ENCODE data around the gene PLA2G10. TPM values are rescaled to one million over a fixed set of nuclear protein-coding genes. Genes with fewer than 3 reads are reported as not detected.
"Not testable (repeated sequence)": the region's sequence is repeated elsewhere in the genome, so short reads cannot be mapped to it uniquely, and the experiment has no call there.

PLA2G10 gene
- total RNA-seq, 4 donors from 2014 or later: not detected

DNA sequence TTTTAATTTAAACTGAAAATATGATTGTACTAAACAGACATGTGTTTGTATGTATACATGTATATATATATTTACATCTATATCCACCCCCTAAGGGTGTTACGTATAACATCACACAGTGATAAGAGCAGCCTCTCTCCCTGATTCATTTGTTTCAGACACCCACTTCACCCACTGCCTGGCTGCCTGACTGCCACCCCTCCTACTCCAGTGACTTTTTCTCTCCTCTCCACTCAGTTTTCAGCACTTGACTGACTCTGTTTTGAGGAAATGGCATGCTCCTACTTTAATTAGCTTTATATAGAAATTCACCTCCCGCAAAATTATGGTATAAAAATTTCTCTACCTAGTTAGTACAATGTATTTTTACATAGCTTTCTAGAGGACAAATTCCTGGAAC, 41.4 kb downstream of the PLA2G10 start:
- DNase-seq (ENCODE audit: low spot score in 2 of 2): no peak
- 92 to 94% methylated on average over 2 of the region's 2 CpGs for WGBS, 2 donors
- H3K4me3 ChIP-seq (ENCODE audit: low read depth, poor library complexity, severe bottlenecking): no peak overlapping the region
- intact Hi-C loops (cut with DNase I; ENCODE audit: low total_unique reads): no loop called here
- TF ChIP-seq, protein P1, sequence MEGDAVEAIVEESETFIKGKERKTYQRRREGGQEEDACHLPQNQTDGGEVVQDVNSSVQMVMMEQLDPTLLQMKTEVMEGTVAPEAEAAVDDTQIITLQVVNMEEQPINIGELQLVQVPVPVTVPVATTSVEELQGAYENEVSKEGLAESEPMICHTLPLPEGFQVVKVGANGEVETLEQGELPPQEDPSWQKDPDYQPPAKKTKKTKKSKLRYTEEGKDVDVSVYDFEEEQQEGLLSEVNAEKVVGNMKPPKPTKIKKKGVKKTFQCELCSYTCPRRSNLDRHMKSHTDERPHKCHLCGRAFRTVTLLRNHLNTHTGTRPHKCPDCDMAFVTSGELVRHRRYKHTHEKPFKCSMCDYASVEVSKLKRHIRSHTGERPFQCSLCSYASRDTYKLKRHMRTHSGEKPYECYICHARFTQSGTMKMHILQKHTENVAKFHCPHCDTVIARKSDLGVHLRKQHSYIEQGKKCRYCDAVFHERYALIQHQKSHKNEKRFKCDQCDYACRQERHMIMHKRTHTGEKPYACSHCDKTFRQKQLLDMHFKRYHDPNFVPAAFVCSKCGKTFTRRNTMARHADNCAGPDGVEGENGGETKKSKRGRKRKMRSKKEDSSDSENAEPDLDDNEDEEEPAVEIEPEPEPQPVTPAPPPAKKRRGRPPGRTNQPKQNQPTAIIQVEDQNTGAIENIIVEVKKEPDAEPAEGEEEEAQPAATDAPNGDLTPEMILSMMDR (IDR thresholded peaks at IDR 0.05): no peak
- TF ChIP-seq POLR2A (IDR thresholded peaks at IDR 0.05): no peak

DNA sequence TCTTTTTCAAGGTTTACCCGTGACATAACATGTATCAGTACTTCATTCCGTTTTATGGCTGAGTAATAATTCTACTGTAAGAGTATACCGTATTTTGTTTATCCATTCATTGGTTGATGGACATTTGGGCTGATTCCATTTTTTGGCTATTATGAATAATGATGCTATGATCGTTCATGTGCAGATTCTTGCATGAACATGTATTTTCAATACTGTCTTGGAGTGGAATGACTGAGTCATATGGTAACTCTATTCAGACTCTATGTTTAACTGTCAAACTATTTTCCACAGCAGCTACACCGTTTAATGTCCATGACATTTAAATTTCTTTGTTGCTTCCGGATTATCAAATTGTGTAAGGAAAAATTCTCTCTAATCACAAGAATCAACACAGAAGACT, 43.5 kb downstream of the PLA2G10 start:
- no peak overlapping the region for H3K4me3 ChIP-seq (ENCODE audit: low read depth, poor library complexity, severe bottlenecking)
- 56 to 61% methylated on average over 6 of the region's 6 CpGs for WGBS, 2 donors
- TF ChIP-seq, protein P1 (IDR thresholded peaks at IDR 0.05): no peak
- TF ChIP-seq POLR2A (IDR thresholded peaks at IDR 0.05): no peak
- intact Hi-C loops (cut with DNase I; ENCODE audit: low total_unique reads): no loop called here
- DNase-seq (ENCODE audit: low spot score in 2 of 2): no peak

DNA sequence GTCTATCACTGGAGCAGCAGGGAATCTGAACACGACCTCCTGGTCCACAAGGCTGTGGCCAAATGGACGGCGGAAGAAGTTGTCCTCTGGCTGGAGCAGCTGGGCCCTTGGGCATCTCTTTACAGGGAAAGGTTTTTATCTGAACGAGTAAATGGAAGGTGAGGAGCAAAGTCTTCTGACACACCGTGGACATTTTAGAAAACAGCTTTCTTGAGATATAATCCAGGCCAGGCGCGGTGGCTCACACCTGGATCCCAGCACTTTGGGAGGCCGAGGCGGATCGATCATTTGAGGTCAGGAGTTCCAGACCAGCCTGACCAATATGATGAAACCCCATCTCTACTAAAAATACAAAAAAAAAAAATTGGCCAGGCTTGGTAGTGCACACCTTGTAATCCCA, 44.3 kb downstream of the PLA2G10 start:
- H3K4me3 ChIP-seq (ENCODE audit: low read depth, poor library complexity, severe bottlenecking): no peak overlapping the region
- intact Hi-C loops (cut with DNase I; ENCODE audit: low total_unique reads): no loop called here
- DNase-seq (ENCODE audit: low spot score in 2 of 2): no peak
- no peak for TF ChIP-seq POLR2A (IDR thresholded peaks at IDR 0.05)
- TF ChIP-seq, protein P1 (IDR thresholded peaks at IDR 0.05): no peak
- 97 to 98% methylated on average over 10 of the region's 10 CpGs for WGBS, 2 donors

DNA sequence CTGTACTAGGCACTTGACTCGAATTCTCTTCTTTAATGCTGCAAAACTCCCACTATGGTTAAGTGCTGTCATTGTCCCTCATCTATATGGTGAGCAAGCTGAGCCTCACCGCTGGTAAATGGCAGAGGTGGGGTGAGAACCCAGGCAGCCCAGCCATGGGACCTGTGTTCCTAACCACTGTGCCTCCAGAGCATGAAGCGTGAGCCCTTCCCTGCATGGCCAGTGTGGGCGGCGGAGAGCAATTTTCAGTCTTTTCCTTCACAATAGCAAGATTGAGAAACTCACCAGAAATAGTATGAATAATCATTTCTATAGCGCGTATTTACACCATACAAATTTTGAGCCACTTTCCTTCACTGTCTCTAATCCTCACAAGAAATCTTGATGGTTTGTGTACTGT, 52.2 kb downstream of the PLA2G10 start:
- no peak for TF ChIP-seq POLR2A (IDR thresholded peaks at IDR 0.05)
- TF ChIP-seq, protein P1 (IDR thresholded peaks at IDR 0.05): no peak
- DNase-seq (ENCODE audit: low spot score in 2 of 2): no peak
- intact Hi-C loops (cut with DNase I; ENCODE audit: low total_unique reads): no loop called here
- WGBS, 2 donors: 94% methylated on average over 7 of the region's 7 CpGs
- H3K4me3 ChIP-seq (ENCODE audit: low read depth, poor library complexity, severe bottlenecking): no peak overlapping the region

DNA sequence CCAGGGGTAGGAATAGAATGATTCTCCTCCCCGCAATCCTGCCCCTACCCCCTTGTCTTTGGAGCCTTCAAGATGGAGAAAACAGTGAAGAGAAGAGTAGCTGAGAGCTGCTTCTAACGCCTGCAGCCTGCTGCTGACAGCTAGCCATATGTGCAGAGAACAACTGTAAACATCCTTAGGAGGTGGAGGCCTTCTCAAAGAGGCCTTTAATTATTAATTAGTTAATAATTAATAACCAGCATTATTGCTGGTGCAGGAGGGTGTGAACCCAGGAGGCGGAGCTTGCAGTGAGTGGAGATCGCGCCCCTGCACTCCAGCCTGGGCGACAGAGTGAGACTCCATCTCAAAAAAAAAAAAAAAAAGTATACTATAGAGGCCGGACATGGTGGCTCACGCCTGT, 52.9 kb downstream of the PLA2G10 start:
- TF ChIP-seq POLR2A (IDR thresholded peaks at IDR 0.05): no peak
- TF ChIP-seq, protein P1 (IDR thresholded peaks at IDR 0.05): no peak
- intact Hi-C loops (cut with DNase I; ENCODE audit: low total_unique reads): no loop called here
- H3K4me3 ChIP-seq (ENCODE audit: low read depth, poor library complexity, severe bottlenecking): no peak overlapping the region
- DNase-seq (ENCODE audit: low spot score in 2 of 2): no peak
- 92% methylated on average over 8 of the region's 8 CpGs for WGBS, 2 donors

DNA sequence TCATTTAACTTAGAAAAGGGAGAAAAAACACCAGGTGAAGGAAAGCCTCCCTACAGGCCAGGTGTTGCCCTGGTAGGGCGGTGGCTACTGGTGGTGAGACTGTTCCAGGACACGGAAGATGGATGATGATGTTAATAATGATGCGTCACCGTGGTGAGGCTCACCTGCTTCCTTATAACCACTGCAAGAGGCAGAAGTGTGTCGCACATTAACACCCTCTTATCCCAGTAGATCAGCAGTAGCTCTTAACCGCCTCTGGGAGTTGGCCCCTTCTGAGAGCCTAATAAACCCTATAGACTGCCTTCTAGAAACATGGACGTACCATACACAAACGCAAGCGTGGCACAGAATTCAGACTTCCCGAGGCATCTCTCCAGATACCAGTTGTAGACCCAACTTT, 53.6 kb downstream of the PLA2G10 start:
- 67 to 80% methylated on average over 10 of the region's 10 CpGs for WGBS, 2 donors
- DNase-seq (ENCODE audit: low spot score in 2 of 2): no peak
- TF ChIP-seq, protein P1 (IDR thresholded peaks at IDR 0.05): no peak
- no peak for TF ChIP-seq POLR2A (IDR thresholded peaks at IDR 0.05)
- intact Hi-C loops (cut with DNase I; ENCODE audit: low total_unique reads): no loop called here
- no peak overlapping the region for H3K4me3 ChIP-seq (ENCODE audit: low read depth, poor library complexity, severe bottlenecking)

DNA sequence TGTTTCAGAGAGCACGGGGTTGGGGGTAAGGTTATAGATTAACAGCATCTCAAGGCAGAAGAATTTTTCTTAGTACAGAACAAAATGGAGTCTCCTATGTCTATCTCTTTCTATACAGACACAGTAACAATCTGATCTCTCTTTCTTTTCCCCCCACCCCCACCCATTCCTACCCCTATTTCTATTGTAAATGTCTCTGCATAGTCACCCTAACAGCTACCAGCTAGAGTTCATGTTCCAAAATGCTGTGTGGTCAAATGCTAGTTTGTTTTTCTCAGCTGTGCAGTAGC, 57.2 kb downstream of the PLA2G10 start:
- DNase-seq (ENCODE audit: low spot score in 2 of 2); H3K4me3 ChIP-seq (ENCODE audit: low read depth, poor library complexity, severe bottlenecking); intact Hi-C loops (cut with DNase I; ENCODE audit: low total_unique reads): not testable (repeated sequence)
- 33 to 36% methylated on average over 1 of the region's 1 CpG for WGBS, 2 donors

DNA sequence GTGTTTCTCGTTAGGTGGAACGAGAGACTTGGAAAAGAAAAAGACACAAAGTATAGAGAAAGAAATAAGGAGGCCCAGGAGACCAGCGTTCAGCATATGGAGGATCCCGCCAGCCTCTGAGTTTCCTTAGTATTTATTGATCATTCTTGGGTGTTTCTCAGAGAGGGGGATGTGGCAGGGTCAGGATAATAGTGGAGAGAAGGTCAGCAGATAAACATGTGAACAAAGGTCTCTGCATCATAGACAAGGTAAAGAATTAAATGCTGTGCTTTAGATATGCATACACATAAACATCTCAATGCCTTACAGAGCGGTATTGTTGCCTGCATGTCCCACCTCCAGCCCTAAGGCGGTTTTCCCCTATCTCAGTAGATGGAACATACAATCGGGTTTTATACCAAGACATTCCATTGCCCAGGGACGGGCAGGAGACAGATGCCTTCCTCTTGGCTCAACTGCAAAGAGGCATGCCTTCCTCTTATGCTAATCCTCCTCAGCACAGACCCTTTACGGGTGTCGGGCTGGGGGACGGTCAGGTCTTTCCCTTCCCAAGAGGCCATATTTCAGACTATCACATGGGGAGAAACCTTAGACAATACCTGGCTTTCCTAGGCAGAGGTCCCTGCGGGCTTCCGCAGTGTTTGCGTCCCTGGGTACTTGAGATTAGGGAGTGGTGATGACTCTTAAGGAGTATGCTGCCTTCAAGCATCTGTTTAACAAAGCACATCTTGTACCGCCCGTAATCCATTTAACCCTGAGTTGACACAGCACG, 57.7 kb downstream of the PLA2G10 start:
- intact Hi-C loops (cut with DNase I; ENCODE audit: low total_unique reads); H3K4me3 ChIP-seq (ENCODE audit: low read depth, poor library complexity, severe bottlenecking); DNase-seq (ENCODE audit: low spot score in 2 of 2): not testable (repeated sequence)
- 42 to 45% methylated on average over 17 of the region's 17 CpGs for WGBS, 2 donors
